A549 treated with Mapracorat at 1 μM for 4 hours (cell line): Measurements from ENCODE around the gene VCX3B. TPM values are rescaled to one million over a fixed set of nuclear protein-coding genes. Genes with fewer than 3 reads are reported as not detected.

ENCODE experiments used
- total RNA-seq: library from RNA; stranded (reverse); fragments of 200-300 nt; extraction: Qiagen RNA extraction; gene quantifications from 5 replicates; pipeline ENCODE4 v1.2.3, GENCODE V29; 2022

The VCX3B gene
- not detected in 5 replicates for total RNA-seq

DNA sequence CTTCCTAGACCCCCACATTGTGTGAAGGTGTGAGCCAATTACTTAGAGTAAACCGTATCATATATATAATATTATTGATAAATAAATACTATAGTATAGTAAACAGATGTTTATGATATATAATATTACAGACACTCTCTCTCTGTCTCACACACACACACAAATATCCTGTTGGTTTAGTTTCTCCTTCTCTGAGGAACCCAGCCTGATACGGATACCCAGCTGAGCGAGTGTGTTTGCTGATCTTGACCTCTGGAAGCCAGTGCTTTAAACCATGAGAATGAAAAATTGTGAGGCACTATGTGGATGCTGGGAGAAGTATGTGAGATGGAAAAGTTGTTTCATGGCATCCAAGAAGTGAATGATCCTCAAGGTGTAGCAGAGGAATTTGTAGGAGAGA is at the start of gene VCX3B:
Gene VCX3B (plus strand): TSS at position 301 of the 400 bp plus-strand sequence. CDS start 621 bp downstream, outside the sequence.

